Measurements from ENCODE around the gene DHX8.

Gene DHX8

GRCh38 chr17:43528319-43528987, 44.7 kb downstream of the DHX8 start:
- no peak for DNase-seq

GRCh38 chr17:43528988-43529814, 45.4 kb downstream of the DHX8 start:
- DNase-seq = no peak

GRCh38 chr17:43529947-43530287, 46.1 kb downstream of the DHX8 start:
- DNase-seq = no peak

DNA sequence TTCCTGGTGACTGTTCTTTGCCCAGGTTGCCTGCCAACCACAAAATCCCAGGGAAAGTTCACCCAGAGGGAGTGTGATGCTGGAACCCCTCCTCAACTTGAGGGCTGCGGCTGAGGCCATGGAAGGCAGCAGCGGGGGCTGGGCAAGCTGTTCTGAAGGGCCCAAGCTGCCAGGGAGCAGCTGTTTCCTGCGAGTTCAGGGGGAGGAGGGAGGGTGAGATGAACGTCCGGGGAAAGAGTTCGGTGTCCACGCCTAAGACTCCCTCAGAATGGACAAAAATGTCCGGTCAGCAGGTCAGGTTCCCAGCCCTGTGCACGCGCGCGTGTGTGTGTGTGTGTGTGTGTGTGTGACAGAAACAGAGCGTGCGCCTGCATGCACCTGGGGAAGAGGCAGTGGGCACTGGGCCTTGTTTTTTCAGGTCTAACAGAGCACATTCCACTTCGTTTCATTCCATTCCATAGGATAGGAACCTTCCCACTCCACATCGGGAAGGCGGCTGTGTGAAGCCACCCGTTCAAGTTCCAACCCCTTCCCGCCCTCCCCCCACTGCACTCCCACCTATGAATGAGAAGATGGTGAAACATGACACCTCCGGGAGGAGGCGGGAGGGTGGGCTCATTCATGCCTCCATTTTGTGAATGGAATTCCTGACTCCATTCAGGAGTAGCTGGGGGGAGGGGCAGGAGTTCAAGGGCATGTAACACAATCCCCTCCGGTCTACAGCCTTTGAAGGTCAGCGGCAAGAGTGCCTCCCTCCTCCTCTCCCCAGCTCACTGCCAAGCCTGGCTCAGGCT, 46.7 kb downstream of the DHX8 start:
- DNase-seq = peak; percentile 91

- DNase-seq = no peak
Measured at GRCh38 chr17:43531082-43531378, 47.3 kb downstream of the DHX8 start.

- no peak for DNase-seq
Measured at GRCh38 chr17:43531955-43532354, 48.2 kb downstream of the DHX8 start.

- DNase-seq = no peak
Measured at GRCh38 chr17:43532581-43532980, 48.8 kb downstream of the DHX8 start.

DNA sequence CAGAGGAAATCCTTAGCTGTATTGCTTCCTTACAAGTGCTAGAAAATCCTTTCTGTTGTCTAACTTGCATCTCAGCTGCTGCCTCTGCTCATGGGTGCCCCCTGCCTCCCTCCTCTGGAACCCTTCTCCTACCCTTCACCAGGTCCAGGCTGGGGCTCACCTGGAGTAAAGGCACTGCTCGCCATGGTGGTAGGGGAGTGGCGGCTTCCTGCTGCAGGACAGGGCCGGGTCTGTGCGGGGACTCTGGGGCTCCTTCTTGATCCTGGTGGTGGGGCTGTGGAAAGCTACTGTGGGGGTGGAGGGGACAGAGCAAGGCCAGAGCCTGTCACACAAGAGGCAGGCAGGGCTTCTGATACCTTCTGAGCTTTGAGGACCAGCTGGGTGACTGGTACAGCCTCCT, 49.9 kb downstream of the DHX8 start:
- DNase-seq = no peak

DNA sequence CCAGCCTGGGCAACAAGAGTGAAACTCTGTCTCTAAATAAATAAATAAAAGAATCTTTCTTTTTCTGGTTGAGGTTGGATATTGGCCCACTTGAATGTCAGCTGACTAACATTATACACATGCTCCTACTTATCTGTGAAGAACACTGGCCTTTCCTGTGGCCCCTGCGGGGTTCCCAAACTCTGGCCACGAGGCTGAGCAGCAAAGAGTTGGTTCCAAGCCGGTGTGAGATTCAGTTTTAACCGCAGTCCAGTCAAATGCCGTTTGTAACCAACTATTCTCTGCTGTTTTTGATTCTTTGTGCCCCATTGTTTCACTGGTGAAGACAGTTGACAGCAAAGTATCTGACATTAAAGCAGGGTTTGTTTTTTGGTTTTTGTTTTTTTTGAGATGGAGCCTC, 51.1 kb downstream of the DHX8 start:
- DNase-seq = no peak

DNA sequence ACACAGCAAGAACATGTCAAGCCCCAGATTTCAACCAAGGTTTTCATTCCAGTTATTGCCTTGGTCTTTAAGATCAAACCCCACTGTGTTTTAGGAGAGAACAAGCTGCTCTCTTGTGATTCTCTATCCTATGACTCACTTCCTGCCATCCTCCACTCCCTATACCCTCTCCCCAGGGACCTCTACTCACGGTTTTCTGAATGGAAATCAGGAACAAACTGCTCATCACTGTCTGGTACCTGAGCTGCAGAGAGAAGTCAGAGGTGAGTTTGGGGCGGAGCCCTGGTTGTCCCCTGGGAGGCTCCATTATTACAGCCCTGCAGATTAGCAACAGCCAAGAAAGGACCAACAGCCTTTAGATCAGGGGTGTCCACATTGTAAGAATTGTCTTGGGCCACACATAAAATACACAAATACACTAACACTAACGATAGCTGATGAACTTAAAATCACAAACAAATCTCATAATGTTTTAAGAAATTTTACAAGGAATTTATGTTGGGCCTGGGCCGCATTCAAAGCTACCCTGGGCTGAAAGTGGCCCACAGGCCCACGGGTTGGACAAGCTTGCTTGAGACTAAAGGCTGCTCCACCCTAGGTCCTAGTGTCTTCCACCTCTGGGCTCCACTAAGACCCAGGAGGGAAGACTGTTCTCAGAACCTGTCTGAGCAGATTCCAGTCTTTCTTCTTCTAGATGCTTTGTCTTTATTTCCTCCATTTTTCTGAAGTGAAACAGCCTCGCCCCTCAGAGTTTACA, 52.6 kb downstream of the DHX8 start:
- DNase-seq = no peak

GRCh38 chr17:43540821-43541674, 57.3 kb downstream of the DHX8 start:
- DNase-seq = no peak

DNA sequence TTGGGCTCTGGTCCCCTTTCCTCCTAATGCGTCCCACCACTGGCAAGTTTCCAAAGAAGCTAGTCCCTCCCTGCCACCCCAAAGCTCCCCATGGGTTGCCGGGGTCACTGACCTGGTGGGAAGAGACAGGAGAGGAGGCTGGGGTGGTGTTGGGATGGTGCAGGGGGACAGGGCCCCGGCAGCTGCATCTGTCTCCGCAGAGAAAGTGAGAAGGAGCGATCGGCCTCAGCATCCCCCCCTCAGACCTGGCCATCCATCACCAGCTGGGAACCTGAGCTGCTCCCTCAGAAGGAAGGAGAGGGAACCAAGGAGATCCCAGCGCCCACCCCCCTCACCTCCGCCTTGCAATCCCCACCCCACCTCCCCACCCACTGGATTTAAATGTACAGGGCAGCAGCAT, 59.1 kb downstream of the DHX8 start:
- DNase-seq = no peak

DNA sequence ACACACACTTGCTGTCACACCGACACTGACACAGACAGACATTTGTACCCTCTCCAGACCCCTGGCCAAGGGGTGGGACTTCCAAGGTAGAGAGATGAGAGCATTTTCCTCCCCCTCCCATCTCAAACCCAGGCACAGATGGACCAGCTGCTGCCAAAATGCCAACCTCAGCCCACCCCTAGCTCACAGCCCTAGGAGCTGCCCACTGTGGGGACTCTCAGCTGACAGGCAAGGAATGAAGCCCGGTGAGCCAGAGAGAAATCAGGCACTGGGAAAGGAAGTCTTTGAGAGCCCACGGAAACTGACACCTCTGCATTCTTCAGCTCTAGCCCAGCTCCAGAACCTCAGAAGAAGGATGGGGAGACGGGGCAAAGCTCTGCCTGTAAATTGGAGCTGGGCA, 59.5 kb downstream of the DHX8 start:
- DNase-seq = no peak

- no peak for DNase-seq
Measured at GRCh38 chr17:43543771-43544575, 60.2 kb downstream of the DHX8 start.

DNA sequence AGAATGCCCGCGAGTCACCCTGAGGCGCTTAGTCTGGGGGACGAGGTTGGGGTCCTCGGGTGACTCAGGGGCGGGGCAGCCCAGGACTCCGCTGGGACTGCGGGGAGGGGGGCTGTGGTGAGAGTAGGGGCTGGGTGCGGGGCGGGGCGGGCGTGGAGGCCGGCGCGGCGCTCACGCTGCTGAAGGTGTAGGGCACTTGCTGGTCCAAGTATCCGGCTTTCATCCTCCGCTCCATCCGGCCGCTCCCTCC, 61.5 kb downstream of the DHX8 start:
- DNase-seq = no peak

- peak; percentile 85 for DNase-seq
Measured at GRCh38 chr17:43546319-43547188, 62.8 kb downstream of the DHX8 start, which contains the start of gene ETV4. Gene ETV4, minus strand, starts transcription at chr17:43546340. Its CDS starts 723 bp downstream, at chr17:43545617.

DNA sequence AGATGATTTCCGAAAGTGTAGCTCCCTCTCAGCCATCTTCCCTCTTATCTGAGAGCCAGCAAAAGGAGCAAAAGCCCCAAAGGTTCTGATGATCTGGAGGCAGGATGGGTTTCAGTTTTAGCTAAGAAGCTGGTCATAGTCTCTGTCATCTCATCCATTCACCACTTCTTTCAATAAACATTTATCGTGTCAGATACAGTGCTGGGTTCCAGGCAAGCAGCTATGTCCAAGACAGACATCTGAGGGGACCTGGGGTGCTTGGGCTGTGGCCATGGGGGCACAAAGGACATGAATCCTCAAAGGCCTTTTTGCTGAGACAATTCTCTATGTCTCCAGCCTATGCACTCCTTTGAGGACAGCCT, 63.4 kb downstream of the DHX8 start:
- no peak for DNase-seq

GRCh38 chr17:43547659-43548256, 64.0 kb downstream of the DHX8 start:
- no peak for DNase-seq

- no peak for DNase-seq
Measured at GRCh38 chr17:43548689-43549379, 65.1 kb downstream of the DHX8 start.

DNA sequence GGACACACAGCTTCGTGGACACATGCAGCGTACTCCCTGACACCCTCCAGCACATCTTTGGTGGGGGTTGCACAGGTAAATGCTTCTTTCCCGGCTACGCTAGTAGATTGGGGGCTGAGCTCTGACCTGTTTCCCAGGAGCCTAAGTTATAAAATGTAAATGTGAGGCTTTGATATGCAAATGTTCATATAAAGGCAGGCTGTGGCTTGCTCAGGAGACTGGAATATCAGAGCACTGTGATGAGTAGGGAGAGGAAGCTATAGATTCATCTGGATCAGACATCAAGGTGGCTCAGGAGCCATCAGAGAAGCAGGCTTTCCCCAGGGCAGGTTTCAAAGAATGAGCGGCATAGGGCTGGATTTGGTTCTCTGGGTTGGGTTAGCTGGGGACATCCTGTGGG, 65.7 kb downstream of the DHX8 start:
- DNase-seq = no peak

All from NCI-H1105 treated with DMSO at 0.1 percent for 48 hours (cell line).